Measurements from ENCODE around the gene RUNX1.

DNA sequence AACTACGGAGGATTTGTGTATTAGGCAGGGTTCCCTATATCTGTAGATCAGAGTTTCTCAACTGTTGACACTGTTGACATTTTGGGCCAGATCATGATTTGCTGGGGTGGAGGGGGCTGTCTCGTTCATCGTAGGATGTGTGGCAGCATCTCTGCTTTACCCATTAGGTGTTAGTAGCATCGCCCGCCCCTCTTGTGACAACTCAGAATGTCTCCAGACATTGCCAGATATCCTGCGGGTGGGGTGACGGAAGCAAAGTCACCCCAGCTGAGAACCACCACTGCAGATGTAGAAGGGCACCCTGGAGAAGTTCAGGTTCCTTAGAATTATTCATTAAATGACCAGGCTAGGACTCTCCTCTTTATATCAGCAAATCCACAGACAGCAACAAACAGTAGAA lies 254.4 kb downstream of the RUNX1 start:
- TF ChIP-seq, protein P1, sequence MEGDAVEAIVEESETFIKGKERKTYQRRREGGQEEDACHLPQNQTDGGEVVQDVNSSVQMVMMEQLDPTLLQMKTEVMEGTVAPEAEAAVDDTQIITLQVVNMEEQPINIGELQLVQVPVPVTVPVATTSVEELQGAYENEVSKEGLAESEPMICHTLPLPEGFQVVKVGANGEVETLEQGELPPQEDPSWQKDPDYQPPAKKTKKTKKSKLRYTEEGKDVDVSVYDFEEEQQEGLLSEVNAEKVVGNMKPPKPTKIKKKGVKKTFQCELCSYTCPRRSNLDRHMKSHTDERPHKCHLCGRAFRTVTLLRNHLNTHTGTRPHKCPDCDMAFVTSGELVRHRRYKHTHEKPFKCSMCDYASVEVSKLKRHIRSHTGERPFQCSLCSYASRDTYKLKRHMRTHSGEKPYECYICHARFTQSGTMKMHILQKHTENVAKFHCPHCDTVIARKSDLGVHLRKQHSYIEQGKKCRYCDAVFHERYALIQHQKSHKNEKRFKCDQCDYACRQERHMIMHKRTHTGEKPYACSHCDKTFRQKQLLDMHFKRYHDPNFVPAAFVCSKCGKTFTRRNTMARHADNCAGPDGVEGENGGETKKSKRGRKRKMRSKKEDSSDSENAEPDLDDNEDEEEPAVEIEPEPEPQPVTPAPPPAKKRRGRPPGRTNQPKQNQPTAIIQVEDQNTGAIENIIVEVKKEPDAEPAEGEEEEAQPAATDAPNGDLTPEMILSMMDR (conservative IDR thresholded peaks at IDR 0.05; ENCODE audit: low read depth, low read length) = no peak
- no peak for TF ChIP-seq EZH2 (IDR thresholded peaks at IDR 0.05; ENCODE audit: low read length, unreplicated experiment)
